Measurements from ENCODE around the gene SFXN1.

GRCh38 chr5:175491223-175491622, 12.9 kb downstream of the SFXN1 start:
- TF ChIP-seq POLR2AphosphoS5 (IDR thresholded peaks at IDR 0.05) (no peak), CTCF (IDR thresholded peaks at IDR 0.05) (no peak), POLR2A (IDR thresholded peaks at IDR 0.05) (no peak), EP300 (IDR thresholded peaks at IDR 0.05) (no peak)
